ENCODE data around the gene PRUNE2. TPM values are rescaled to one million over a fixed set of nuclear protein-coding genes. Genes with fewer than 3 reads are reported as not detected.

Gene PRUNE2
- total RNA-seq, 6 donors from 2014 or later: 5.6 to 20.4 (median 8.8) TPM

DNA sequence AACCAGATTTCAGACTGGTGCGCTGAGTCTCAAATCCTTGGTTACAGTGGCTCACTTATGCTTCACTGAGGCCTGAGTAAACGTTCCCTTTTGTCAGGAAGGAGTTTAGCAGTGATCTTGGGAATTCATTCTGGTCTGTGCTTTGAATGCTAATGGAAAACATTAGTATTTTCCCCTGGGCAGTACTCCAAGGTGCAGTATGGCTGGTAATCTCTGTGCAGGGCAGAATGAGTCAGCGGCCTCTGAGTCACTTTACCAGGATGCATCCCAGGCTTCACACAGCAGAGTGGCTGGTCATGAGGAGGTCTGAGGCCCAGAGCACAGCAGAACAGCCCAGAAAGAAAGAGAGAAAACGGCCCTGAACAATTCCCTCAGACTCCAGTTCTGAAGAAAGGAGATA lies 87.6 kb downstream of the PRUNE2 start:
- WGBS, 2 donors: 64 to 67% methylated on average over 4 of the region's 4 CpGs
- TF ChIP-seq EP300 (IDR thresholded peaks at IDR 0.05): no peak
- TF ChIP-seq POLR2AphosphoS5 (IDR thresholded peaks at IDR 0.05): no peak
- TF ChIP-seq, protein P1, sequence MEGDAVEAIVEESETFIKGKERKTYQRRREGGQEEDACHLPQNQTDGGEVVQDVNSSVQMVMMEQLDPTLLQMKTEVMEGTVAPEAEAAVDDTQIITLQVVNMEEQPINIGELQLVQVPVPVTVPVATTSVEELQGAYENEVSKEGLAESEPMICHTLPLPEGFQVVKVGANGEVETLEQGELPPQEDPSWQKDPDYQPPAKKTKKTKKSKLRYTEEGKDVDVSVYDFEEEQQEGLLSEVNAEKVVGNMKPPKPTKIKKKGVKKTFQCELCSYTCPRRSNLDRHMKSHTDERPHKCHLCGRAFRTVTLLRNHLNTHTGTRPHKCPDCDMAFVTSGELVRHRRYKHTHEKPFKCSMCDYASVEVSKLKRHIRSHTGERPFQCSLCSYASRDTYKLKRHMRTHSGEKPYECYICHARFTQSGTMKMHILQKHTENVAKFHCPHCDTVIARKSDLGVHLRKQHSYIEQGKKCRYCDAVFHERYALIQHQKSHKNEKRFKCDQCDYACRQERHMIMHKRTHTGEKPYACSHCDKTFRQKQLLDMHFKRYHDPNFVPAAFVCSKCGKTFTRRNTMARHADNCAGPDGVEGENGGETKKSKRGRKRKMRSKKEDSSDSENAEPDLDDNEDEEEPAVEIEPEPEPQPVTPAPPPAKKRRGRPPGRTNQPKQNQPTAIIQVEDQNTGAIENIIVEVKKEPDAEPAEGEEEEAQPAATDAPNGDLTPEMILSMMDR (IDR thresholded peaks at IDR 0.05): no peak
- no peak for TF ChIP-seq POLR2A (IDR thresholded peaks at IDR 0.05)

DNA sequence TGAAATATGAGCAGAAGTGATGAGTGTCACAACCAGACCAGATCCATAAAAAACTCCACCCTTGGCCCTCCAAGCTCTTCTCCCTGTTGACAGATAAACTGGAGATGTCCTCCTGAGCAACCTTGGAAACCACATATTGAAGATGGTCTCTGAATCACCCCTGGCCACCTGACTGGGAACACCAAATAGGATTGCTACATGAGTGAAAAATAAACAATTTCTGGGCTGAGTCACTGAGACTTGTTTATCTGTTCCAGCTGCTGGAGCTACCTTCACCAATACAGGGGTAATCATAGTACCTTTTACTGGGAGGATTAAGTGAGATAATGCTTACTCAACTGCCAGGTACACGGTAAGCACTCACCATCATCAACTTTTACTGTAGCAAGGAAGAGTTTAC lies 88.4 kb downstream of the PRUNE2 start:
- H3K36me3 ChIP-seq: no peaks in the 10 kb centered on the region
- H3K27me3 ChIP-seq: no peaks in the 10 kb centered on the region
- ATAC-seq (ENCODE audit: low FRiP score in 2 of 2) (peak in 1 of 2 donors; percentile 13), DNase-seq (no peak)
- no peak overlapping the region for H3K4me3 ChIP-seq
- H3K4me1 ChIP-seq: no peaks in the 10 kb centered on the region
- WGBS, 2 donors: 92 to 100% methylated on average over 1 of the region's 1 CpG
- no peaks in the 10 kb centered on the region for H3K9me3 ChIP-seq
- TF ChIP-seq POLR2A (IDR thresholded peaks at IDR 0.05) (no peak), POLR2AphosphoS5 (IDR thresholded peaks at IDR 0.05) (no peak), EP300 (IDR thresholded peaks at IDR 0.05) (no peak)
- TF ChIP-seq, protein P1 (IDR thresholded peaks at IDR 0.05): no peak
- no peak overlapping the region for H3K27ac ChIP-seq

More for the DNA sequence above, 87.6 kb downstream of the PRUNE2 start:
- no peak for DNase-seq
- H3K9me3 ChIP-seq: no peaks in the 10 kb centered on the region
- H3K27ac ChIP-seq: peak overlapping the region in 1 of 4 donors; percentile 22
- no peak overlapping the region for H3K4me3 ChIP-seq
- peak; percentile 86 to 96 for ATAC-seq (ENCODE audit: low FRiP score in 2 of 2)
- H3K4me1 ChIP-seq: no peaks in the 10 kb centered on the region
- H3K36me3 ChIP-seq: no peaks in the 10 kb centered on the region
- no peaks in the 10 kb centered on the region for H3K27me3 ChIP-seq

DNA sequence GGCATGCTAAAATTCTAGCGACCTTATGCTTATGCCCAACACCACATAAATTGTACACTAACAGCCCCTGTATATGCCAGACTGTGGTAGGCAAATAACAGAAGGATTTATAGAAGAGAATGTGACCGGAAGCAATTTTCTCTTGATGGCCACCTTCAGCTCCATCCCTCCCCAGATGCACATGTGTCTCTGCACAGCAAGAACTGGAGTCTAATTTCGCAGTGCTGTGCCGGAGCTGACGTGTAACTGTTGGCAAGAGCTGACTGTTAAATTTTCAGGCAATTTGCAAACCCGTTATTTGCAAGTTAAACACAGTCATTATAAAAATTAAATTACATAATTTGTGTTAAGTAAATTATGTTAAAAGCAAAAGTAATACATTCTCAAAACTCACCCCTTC lies 93.3 kb downstream of the PRUNE2 start:
- TF ChIP-seq EP300 (IDR thresholded peaks at IDR 0.05) (no peak), POLR2A (IDR thresholded peaks at IDR 0.05) (no peak)
- TF ChIP-seq, protein P1 (IDR thresholded peaks at IDR 0.05): no peak
- H3K4me3 ChIP-seq: no peak overlapping the region
- no peaks in the 10 kb centered on the region for H3K9me3 ChIP-seq
- no peaks in the 10 kb centered on the region for H3K4me1 ChIP-seq
- no peaks in the 10 kb centered on the region for H3K27me3 ChIP-seq
- 81 to 87% methylated on average over 6 of the region's 6 CpGs for WGBS, 2 donors
- DNase-seq (no peak), ATAC-seq (ENCODE audit: low FRiP score in 2 of 2) (no peak)
- H3K27ac ChIP-seq: no peak overlapping the region
- H3K36me3 ChIP-seq: no peaks in the 10 kb centered on the region

DNA sequence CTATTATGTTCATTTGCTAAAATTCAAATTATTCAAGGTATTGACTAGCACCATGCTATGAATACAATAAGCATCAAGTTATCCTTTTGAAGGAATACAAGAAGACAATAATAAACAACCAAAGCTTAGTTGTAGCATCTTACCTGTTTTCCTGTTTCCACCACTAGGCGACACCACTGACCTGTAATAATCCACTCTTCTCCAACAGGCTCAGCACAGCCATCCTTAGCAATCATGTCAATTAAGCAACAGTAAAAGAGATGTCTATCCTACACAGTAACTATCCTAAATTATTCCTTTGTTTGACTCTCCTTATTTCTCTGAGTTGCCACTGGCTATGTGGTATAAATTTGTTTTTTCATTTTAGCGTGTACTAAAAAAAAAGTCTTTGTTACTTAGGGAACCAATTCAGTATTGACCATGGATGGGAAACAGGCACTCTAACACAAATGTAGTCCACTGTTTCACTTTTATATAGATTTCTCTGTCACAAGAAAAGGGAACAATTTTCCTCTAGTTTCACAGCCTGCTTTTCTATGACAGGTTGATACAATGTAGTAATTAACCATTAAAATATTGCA lies 95.4 kb downstream of the PRUNE2 start:
- 29 to 41% methylated on average over 2 of the region's 2 CpGs for WGBS, 2 donors
- peak in 1 of 2 donors; percentile 72 for ATAC-seq (ENCODE audit: low FRiP score in 2 of 2)
- no peak for TF ChIP-seq POLR2AphosphoS5 (IDR thresholded peaks at IDR 0.05)
- TF ChIP-seq, protein P1 (IDR thresholded peaks at IDR 0.05): peak in 5 of 6 experiments; percentile 15 to 79 (median 71)

DNA sequence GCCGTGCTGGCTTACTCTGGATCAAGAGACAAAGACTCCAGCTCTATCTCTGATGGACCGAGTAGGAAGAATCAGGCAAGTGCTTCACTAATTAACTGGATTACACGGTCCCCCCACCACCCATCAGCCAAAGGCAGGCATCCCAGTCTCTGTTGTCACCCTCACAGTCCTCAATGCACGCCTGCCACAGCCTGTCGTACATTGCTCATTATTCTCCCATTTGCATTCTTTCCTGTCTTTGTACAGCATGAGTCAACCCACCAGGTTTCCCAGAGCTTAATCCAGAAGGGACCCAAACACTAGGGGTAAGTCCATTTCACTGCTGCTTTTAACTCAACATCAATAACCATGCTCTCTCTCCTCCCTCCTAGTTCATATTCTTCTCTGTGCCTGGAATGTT lies 97.3 kb downstream of the PRUNE2 start:
- ATAC-seq (ENCODE audit: low FRiP score in 2 of 2): no peak
- 62 to 73% methylated on average over 5 of the region's 5 CpGs for WGBS, 2 donors

More for the DNA sequence above, 95.4 kb downstream of the PRUNE2 start:
- Histone ChIP-seq H3K36me3 (no peaks in the 10 kb centered on the region), H3K4me1 (no peaks in the 10 kb centered on the region), H3K4me3 (no peak overlapping the region), H3K9me3 (no peaks in the 10 kb centered on the region), H3K27ac (no peak overlapping the region), H3K27me3 (no peaks in the 10 kb centered on the region)
- peak in 1 of 2 donors; percentile 24 for DNase-seq

More for the DNA sequence above, 97.3 kb downstream of the PRUNE2 start:
- DNase-seq: no peak
- Histone ChIP-seq H3K27ac (no peak overlapping the region), H3K36me3 (no peaks in the 10 kb centered on the region), H3K4me1 (no peaks in the 10 kb centered on the region), H3K27me3 (no peaks in the 10 kb centered on the region), H3K4me3 (no peak overlapping the region), H3K9me3 (no peaks in the 10 kb centered on the region)
- TF ChIP-seq POLR2AphosphoS5 (IDR thresholded peaks at IDR 0.05) (no peak), EP300 (IDR thresholded peaks at IDR 0.05) (no peak), POLR2A (IDR thresholded peaks at IDR 0.05) (no peak)
- TF ChIP-seq, protein P1 (IDR thresholded peaks at IDR 0.05): no peak

Data from upper lobe of left lung (tissue), 6 donors.